GM20000 (cell line): ENCODE data around the gene SMG7.
A peak's percentile ranks its signal among the peaks of the same experiment; 100 is the strongest.
"Not testable (repeated sequence)": the region's sequence is repeated elsewhere in the genome, so short reads cannot be mapped to it uniquely, and the experiment has no call there.

Experiments
- DNase-seq: peaks from one replicate; pipeline ENCODE4 v3.0.0; 2012; ENCODE audit warnings: low spot score
- TF ChIP-seq, protein P1 (sequence below): IDR thresholded peaks from 2 replicates; pipeline ENCODE4 v1.5.1; 2012; ENCODE audit warnings: mild to moderate bottlenecking, control low read depth; ENCODE audit errors: extremely low read depth, missing control alignments

SMG7 gene, protein sequence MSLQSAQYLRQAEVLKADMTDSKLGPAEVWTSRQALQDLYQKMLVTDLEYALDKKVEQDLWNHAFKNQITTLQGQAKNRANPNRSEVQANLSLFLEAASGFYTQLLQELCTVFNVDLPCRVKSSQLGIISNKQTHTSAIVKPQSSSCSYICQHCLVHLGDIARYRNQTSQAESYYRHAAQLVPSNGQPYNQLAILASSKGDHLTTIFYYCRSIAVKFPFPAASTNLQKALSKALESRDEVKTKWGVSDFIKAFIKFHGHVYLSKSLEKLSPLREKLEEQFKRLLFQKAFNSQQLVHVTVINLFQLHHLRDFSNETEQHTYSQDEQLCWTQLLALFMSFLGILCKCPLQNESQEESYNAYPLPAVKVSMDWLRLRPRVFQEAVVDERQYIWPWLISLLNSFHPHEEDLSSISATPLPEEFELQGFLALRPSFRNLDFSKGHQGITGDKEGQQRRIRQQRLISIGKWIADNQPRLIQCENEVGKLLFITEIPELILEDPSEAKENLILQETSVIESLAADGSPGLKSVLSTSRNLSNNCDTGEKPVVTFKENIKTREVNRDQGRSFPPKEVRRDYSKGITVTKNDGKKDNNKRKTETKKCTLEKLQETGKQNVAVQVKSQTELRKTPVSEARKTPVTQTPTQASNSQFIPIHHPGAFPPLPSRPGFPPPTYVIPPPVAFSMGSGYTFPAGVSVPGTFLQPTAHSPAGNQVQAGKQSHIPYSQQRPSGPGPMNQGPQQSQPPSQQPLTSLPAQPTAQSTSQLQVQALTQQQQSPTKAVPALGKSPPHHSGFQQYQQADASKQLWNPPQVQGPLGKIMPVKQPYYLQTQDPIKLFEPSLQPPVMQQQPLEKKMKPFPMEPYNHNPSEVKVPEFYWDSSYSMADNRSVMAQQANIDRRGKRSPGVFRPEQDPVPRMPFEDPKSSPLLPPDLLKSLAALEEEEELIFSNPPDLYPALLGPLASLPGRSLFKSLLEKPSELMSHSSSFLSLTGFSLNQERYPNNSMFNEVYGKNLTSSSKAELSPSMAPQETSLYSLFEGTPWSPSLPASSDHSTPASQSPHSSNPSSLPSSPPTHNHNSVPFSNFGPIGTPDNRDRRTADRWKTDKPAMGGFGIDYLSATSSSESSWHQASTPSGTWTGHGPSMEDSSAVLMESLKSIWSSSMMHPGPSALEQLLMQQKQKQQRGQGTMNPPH

DNA sequence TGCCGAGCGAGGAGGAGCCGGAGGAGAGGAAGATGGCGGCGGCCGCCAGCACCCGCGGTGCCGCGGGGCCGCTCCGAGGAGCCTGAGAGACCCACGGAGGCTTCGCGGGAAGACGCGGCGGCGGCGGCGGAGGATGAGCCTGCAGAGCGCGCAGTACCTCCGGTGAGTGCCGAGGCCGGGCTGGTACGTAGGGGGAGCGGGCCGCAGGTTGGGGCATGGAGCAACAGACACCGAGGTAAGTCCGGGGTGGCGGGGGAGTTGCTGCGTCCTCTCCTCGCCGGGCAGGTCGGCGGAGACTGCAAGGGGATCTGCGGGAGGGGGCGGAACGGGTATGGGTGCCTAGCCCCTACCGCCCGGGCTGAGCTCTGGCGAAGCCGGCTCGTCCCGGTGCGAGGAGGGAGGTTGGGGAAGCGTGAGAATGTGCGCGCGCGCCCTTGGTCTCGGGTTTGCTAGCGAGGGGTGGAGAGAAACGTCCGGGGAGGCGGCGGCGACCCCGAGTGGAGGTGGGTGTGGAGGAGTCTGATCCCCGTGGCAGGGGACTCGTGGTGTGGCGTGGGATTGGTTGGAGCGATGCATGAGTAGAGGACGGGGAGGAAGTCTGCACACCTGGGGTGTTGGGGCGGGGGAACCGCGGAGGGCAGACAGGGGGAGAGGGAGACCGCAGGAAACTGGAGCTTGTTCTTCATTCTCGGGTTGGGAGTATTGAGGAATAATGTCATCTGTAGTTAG lies at the start of gene SMG7:
TSS of gene SMG7 (plus strand) at position 12 of the 729 bp plus-strand sequence. CDS start at position 134, 122 bp downstream.
- peak; percentile 31 for DNase-seq
- TF ChIP-seq, protein P1, sequence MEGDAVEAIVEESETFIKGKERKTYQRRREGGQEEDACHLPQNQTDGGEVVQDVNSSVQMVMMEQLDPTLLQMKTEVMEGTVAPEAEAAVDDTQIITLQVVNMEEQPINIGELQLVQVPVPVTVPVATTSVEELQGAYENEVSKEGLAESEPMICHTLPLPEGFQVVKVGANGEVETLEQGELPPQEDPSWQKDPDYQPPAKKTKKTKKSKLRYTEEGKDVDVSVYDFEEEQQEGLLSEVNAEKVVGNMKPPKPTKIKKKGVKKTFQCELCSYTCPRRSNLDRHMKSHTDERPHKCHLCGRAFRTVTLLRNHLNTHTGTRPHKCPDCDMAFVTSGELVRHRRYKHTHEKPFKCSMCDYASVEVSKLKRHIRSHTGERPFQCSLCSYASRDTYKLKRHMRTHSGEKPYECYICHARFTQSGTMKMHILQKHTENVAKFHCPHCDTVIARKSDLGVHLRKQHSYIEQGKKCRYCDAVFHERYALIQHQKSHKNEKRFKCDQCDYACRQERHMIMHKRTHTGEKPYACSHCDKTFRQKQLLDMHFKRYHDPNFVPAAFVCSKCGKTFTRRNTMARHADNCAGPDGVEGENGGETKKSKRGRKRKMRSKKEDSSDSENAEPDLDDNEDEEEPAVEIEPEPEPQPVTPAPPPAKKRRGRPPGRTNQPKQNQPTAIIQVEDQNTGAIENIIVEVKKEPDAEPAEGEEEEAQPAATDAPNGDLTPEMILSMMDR, result no peak

DNA sequence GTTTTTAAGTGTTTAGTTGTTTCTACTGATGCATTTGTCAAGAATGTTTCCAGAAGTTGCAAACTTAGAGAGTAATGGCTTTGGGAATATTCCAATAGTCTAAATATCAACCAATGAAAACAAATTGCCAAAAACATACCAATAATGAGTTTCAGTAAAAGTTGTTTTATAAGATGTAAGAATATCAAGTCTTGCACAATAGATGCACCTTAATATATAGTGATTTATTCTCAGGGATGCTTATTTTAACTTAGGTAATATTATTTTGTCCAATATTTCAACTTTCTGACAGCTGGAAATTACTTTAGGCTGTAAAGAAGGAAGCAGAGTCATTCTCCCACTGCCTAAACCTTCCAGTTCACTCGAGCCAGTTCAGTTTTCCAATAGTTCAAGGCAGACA lies 48.8 kb upstream of the SMG7 start:
- TF ChIP-seq, protein P1, result no peak
- DNase-seq, result no peak

DNA sequence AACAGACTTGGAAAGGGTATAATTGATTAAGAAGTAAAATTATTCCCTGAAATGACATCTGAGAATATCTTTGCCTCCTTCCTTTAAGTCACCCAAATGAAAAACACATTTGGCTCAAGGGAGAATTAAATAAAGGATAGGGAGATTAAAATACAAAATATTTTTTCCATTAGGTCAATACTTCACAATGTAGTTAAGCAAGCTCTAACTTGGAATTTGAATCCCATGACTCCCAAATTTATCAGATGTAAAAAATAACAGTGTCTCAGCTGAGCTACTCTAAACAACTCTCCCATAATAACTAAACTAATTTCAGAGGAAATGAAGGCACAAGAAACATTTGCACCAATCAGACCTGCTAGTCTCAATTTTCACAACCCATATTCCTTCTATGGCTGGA lies 47.6 kb upstream of the SMG7 start:
- TF ChIP-seq, protein P1, result no peak

DNA sequence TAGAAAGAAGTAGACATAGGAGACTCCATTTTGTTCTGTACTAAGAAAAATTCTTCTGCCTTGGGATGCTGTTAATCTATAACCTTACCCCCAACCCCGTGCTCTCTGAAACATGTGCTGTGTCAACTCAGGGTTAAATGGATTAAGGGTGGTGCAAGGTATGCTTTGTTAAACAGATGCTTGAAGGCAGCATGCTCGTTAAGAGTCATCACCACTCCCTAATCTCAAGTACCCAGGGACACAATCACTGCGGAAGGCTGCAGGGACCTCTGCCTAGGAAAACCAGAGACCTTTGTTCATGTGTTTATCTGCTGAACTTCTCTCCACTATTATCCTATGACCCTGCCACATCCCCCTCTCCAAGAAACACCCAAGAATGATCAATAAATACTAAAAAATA lies 44.7 kb upstream of the SMG7 start:
- DNase-seq, result not testable (repeated sequence)

More for the DNA sequence above, 47.6 kb upstream of the SMG7 start:
- no peak for DNase-seq

DNA sequence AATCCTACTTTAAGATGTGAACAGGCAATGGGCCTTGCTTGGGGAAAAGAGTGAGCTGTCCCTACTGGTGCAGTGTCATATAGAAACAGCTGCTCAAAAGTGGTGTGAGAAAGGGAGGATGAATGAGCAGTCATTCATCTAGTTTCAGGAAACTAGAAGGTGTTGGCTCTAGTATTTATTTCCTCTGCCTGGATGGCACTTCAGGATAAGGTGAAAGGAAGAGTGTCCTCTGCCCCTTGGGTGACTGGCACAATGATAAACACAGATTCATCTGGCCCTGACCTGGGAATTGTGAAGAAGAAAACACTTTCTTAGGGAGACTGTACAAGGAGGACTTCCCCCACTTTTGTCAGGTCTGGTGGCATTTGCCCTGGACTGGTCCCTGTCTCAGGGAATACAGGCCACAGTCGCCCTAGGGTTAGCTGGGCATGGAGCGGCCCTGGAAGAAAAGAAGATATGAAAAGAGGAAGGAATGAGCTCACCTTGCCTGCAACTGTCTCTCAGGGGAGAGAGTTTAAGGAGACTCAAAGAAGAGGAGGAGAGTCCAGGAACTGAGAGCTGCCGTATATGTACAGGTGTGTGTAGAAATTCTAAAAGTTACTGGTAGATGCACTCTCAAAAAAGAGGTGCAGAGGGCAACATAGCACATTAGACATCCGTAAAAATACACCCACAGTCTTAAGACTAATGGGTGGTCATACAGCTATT lies 40.3 kb upstream of the SMG7 start:
- TF ChIP-seq, protein P1, result no peak
- no peak for DNase-seq

DNA sequence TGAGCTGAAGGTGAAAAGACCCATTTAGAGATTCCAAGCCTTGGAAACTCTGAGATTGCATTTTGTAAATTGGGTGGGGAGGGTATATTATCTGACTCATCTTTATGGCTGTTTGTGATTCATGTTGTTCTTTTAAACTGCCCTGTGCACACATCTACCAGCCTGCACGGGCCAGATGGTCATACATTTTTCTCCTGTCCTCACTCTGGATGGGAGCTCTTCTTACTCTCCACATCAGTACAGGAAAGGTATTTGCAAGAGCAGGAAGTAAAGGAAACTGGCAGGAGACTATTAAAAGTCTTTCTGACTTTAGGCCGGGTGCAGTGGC lies 39.8 kb upstream of the SMG7 start:
- no peak for DNase-seq
- TF ChIP-seq, protein P1, result no peak

DNA sequence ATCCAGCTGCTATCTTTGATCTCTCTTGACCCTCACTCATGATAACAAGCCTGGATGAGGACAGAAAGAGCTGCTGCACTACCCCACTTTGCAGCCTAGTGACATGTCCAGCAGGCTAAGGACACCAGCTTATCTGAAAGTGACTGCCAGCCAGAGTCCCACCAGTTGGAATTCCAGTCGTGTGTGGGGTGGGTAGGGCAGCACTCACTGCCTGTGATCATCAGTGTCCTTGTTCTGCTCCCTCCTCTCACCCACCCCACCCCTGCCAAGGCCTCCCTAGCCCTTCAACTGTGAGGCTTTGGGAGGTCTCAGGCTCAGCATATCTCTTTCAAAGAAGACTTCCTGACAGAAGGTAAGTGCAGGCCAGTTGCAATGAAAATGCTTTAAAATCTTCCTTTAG lies 38.6 kb upstream of the SMG7 start:
- DNase-seq, result no peak
- TF ChIP-seq, protein P1, result no peak
